Motor neuron (in vitro differentiated cells): ENCODE measurements around the gene PRKCB. TPM values are rescaled to one million over a fixed set of nuclear protein-coding genes. Genes with fewer than 3 reads are reported as not detected.
"Not testable (repeated sequence)": the region's sequence is repeated elsewhere in the genome, so short reads cannot be mapped to it uniquely, and the experiment has no call there.

Source experiments
- ATAC-seq, 8 experiments: fragments of 200-7000 bp; cut with Tn5 transposase; replicated peaks in 6 of 8; 2 replicates each; pipeline ENCODE4 v1.8.0; 2021; ENCODE audit warnings: mild to moderate bottlenecking in 8 of 8, moderate library complexity in 8 of 8
- H3K27ac ChIP-seq, 2 donors: fragments of 250-450 bp; sonication (Bioruptor Pico); 2 replicates each; pipeline ENCODE4 v1.9.0; 2021; ENCODE audit warnings: antibody characterized with exemption in 2 of 2, mild to moderate bottlenecking in 2 of 2, moderate library complexity in 1 of 2
- H3K4me1 ChIP-seq, 2 donors: fragments of 250-450 bp; sonication (Bioruptor Pico); replicated peaks in 1 of 2; 2 replicates each; pipeline ENCODE4 v1.6.1; 2021; ENCODE audit warnings: antibody characterized with exemption in 2 of 2, mild to moderate bottlenecking in 2 of 2, moderate library complexity in 1 of 2
- H3K4me3 ChIP-seq, 5 donors: fragments of 250-450 bp; sonication (Bioruptor Pico); 2 replicates each; pipeline ENCODE4 v1.9.0; 2021; ENCODE audit warnings: antibody characterized with exemption in 5 of 5, mild to moderate bottlenecking in 5 of 5, moderate library complexity in 4 of 5
- WGBS, 10 experiments: fragments of 450-650 bp; shearing (Covaris generic); methylation state at CpG; one replicate each; pipeline ENCODE4 v1.0.0; 2022; 5-methylcytosine and 5-hydroxymethylcytosine counted together
- in situ Hi-C, 9 experiments: fragments of 400-800 bp; cut with MboI; loops; one replicate each; pipeline ENCODE4 v1.15.0; 2021; ENCODE audit warnings: low sequenced_read_pairs in 9 of 9, low pct_unique_long_range_greater_than_20kb in 2 of 9; ENCODE audit not compliant: unreplicated experiment in 9 of 9
- total RNA-seq, 8 experiments: library from RNA; unstranded; fragments of 300-600 nt; gene quantifications; 2 replicates each; pipeline versions ENCODE4 v1.2.3 to v1.2.4, GENCODE V29; 2022

PRKCB gene
- total RNA-seq, 8 experiments from 2014 or later, result 0.10 to 21.0 (median 4.8) TPM

DNA sequence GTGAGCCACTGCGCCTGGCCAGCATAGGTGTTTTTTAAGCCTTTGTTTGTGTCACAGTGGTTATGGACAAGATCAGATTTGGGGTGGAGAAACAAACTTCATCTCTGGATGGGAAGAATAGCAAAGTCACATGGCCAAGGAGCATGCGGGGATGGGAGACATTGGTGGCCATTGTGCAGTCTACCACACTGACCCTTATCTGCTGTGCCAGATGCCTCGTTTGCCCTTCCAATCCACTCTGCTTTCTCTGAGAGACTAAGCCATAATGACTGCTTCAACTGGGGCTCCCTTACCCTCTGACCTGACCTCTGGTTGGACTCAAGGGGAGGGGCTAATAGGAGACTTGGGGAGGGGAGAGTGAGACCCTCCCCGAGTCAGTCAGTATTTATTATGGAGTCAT, 166.8 kb downstream of the PRKCB start:
- H3K4me3 ChIP-seq, result no peak overlapping the region
- H3K27ac ChIP-seq, result no peak overlapping the region
- in situ Hi-C loops, result loop anchor here in 5 of 9 experiments (25.0 kb wide), 2 partner anchors 190 to 265 kb away; no protein-coding TSS in a partner anchor
- no peak for ATAC-seq
- 0 to 69% (median 61%) methylated on average over 1 to 3 of the region's 4 CpGs; no CpG with 5 or more reads in 4 of the 10 experiments for WGBS, 10 experiments
- no peaks in the 10 kb centered on the region for H3K4me1 ChIP-seq

DNA sequence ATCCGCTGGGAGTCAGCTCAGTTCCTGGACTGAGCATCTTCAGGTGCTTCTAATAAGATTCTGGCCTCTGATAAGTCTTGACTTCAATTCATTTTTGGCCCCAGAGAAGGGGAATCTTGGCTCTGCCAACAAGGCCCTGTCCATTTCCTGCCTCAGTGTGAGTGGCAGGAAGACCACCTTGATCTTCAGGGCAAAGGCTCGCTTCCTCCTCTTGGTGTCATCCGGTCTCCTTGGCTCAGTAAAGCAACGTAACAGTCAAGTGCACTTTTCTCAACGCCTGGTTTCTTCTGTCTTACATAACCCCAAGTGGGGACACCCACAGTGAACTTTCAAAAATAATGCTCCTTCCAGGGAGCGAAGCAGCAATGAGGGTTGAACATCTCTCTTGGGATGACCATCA, 169.8 kb downstream of the PRKCB start:
- H3K27ac ChIP-seq, result no peak overlapping the region
- no peaks in the 10 kb centered on the region for H3K4me1 ChIP-seq
- WGBS, 10 experiments, result 0 to 100% (median 73%) methylated on average over 1 to 6 of the region's 6 CpGs
- no peak overlapping the region for H3K4me3 ChIP-seq
- in situ Hi-C loops, result loop anchor here in 5 of 9 experiments (25.0 kb wide), 2 partner anchors 193 to 268 kb away; no protein-coding TSS in a partner anchor
- ATAC-seq, result no peak

DNA sequence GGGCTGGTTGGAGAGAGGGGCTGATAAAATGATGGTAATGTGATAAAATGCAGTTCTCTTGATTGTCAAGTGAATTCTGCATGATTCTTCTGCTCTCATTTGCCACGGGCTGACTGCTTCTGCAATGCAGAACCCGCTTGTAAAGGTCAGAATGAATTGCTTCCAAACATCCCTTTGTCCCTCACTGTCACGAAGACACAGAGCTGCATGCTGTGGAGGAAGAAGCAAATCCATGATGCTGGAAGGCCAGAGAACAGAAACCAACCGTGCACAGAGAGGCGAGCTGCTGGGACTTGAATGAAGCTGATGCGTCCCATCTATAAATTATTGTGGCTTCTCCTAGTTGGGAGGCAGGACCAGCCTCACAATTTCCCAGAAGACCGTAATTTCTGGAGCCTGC, 171.6 kb downstream of the PRKCB start:
- ATAC-seq, result no peak
- no peak overlapping the region for H3K27ac ChIP-seq
- in situ Hi-C loops, result loop anchor here in 5 of 9 experiments (25.0 kb wide), 2 partner anchors 195 to 270 kb away; no protein-coding TSS in a partner anchor
- H3K4me3 ChIP-seq, result no peak overlapping the region
- 8 to 71% (median 60%) methylated on average over 1 to 5 of the region's 7 CpGs; no CpG with 5 or more reads in 1 of the 10 experiments for WGBS, 10 experiments
- H3K4me1 ChIP-seq, result no peaks in the 10 kb centered on the region

DNA sequence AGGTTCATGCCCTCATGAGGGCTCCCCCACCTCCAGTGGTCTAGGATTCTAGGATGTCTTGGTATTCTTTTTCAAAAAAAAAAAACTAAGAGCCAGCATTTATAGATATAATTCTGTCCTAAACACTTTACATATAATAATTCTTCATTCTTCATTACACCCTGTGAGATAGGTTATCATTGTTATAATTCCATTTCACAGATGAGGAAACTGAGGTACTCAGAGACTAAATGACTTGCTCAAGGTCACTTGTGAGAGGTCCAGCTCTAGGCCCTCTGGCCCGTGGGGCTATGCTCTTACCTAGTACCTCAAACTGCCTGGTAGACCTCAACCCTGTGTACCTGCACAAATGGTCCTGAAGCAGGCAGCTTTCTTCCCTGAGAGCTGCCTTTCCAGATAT, 172.2 kb downstream of the PRKCB start:
- H3K27ac ChIP-seq, result no peak overlapping the region

DNA sequence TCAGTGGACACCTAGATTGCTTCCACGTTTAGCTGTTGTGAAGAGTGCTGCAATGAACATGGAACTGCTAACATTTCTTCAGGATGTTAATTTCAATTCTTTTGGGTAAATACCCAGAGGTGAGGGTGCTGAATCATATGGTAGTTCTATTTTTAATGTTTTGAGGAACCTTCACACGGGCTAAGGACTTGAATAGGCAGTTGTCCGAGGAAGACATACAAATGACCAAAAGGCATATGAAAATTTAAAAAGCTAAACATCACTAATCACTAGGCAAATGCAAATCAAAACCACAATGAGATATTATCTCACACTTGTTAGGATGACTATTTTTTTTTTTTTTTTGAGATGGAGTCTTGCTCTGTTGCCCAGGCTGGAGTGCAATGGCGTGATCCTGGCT, 173.3 kb downstream of the PRKCB start:
- Histone ChIP-seq H3K27ac (no peak overlapping the region), H3K4me1 (no peaks in the 10 kb centered on the region), H3K4me3 (no peak overlapping the region)
- WGBS, 10 experiments, result 0 to 86% (median 41%) methylated on average over 1 to 4 of the region's 4 CpGs; no CpG with 5 or more reads in 1 of the 10 experiments
- ATAC-seq, result peak in 1 of 8 experiments; percentile 51
- in situ Hi-C loops, result loop anchor here in 5 of 9 experiments (25.0 kb wide), 2 partner anchors 197 to 272 kb away; no protein-coding TSS in a partner anchor

More for the DNA sequence above, 172.2 kb downstream of the PRKCB start:
- in situ Hi-C loops, result loop anchor here in 5 of 9 experiments (25.0 kb wide), 2 partner anchors 196 to 271 kb away; no protein-coding TSS in a partner anchor
- Histone ChIP-seq H3K4me3 (no peak overlapping the region), H3K4me1 (no peaks in the 10 kb centered on the region)
- 0 to 80% (median 40%) methylated on average over 1 of the region's 1 CpG; no CpG with 5 or more reads in 5 of the 10 experiments for WGBS, 10 experiments
- no peak for ATAC-seq

DNA sequence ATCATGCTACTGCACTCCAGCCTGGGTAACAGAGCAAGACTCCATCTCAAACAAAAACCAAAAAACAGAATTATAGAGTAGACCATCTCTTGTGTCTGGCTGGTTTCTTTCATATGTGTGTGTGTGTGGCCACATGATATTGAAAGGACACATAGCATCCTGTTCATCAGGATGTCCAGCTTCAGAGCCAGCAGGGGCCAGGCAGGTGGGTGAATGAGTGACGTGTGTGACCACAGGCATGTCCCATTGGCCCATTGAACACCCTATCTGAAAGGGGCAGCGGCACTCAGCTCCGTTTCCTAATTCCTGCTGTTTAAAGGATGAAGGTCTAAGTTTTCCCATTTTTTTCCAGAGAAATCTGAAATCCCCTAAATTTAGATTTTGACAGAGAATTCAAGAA, 174.2 kb downstream of the PRKCB start:
- WGBS, 10 experiments, result 20 to 100% (median 40%) methylated on average over 1 to 3 of the region's 3 CpGs; no CpG with 5 or more reads in 7 of the 10 experiments
- H3K27ac ChIP-seq, result no peak overlapping the region
- no peak for ATAC-seq
- H3K4me1 ChIP-seq, result no peaks in the 10 kb centered on the region
- in situ Hi-C loops, result loop anchor here in 5 of 9 experiments (25.0 kb wide), 2 partner anchors 198 to 273 kb away; no protein-coding TSS in a partner anchor
- H3K4me3 ChIP-seq, result no peak overlapping the region

DNA sequence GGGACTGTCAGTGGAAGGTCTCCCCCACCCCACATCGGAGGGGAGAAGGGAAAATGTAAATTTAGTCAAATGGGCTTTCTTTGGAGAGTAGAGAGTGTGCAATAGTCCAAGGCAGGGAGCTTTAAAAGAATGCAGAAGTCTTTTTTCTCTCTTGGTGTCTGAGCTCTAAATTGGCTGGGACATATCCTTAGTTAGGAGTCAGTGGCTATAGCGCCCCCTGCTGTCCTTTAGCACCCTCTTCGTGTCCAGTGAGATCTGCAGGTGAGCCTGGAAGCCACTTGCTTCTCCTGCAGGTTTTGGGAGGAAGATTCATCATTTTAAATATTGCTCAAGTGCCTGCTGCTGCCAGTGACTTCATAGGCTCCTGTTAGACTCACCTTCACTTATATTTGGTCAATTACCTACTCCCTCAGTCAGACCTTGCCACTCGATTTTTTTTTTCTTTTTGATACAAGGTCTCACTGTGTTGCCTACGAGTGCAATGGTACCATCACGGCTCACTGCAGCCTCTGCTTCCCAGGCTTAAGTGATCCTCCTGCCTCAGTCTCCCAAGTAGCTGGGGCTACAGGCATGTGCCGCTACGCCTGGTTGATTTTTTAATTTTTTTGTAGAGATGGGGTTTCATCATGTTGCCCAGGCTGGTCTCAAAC, 174.8 kb downstream of the PRKCB start:
- Histone ChIP-seq H3K27ac (no peak overlapping the region), H3K4me3 (no peak overlapping the region), H3K4me1 (no peaks in the 10 kb centered on the region)
- ATAC-seq, result peak; percentile 54 to 91 (median 76)
- 10 to 83% (median 43%) methylated on average over 1 to 7 of the region's 8 CpGs; no CpG with 5 or more reads in 2 of the 10 experiments for WGBS, 10 experiments
- in situ Hi-C loops, result loop anchor here in 5 of 9 experiments (25.0 kb wide), 2 partner anchors 198 to 273 kb away; no protein-coding TSS in a partner anchor

DNA sequence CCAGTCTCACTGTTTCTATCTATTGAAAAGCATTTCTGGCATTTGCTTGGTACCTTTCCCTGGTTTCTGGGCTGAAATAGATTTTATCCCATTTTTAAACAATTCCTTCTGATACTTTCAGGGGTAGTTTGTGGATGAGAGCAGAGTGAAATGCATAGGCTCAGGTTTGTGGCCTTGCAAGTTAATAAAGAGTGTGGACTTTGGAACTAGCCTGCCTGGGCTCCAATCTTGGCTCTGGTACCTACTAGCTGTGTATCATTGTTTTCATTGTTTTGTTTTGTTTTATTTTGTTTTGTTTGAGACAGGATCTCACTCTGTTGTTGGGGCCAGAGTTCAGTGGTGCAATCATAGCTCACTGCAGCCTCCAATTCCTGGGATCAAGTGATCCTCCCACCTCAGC, 175.5 kb downstream of the PRKCB start:
- in situ Hi-C loops, result loop anchor here in 5 of 9 experiments (25.0 kb wide), 2 partner anchors 199 to 274 kb away; no protein-coding TSS in a partner anchor
- no peaks in the 10 kb centered on the region for H3K4me1 ChIP-seq
- H3K4me3 ChIP-seq, result no peak overlapping the region
- ATAC-seq, result no peak
- no peak overlapping the region for H3K27ac ChIP-seq

DNA sequence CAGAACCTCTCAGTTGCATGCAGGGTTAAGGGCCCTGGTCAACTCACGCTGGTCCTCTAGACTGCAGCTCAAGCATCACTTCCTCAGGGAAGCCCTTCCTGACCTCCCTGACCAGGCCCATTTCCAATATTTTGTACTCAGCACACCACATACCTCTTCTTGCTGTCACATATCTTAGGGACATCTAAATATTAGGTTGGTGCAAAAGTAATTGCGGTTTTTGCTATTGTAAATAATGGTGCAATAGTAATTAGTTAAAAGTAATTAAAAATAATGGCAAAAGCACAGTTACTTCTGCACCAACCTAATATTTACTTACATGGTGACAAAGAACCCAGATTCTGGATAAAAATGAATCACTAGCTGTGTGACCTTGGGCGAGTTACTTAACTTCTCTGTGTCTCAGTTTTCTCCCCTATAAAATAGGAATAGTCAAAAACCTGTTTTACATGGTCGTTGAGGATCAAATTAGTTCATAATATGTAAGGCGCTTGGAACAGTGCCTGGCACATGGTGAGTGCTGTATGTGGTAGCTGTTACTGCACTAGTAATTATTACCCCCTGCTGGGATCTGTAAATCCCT, 177.4 kb downstream of the PRKCB start:
- WGBS, 10 experiments, result 0 to 86% (median 78%) methylated on average over 1 to 4 of the region's 5 CpGs
- no peak for ATAC-seq
- Histone ChIP-seq H3K27ac (no peak overlapping the region), H3K4me3 (no peak overlapping the region), H3K4me1 (no peaks in the 10 kb centered on the region)
- in situ Hi-C loops, result loop anchor here in 5 of 9 experiments (25.0 kb wide), 2 partner anchors 201 to 276 kb away; no protein-coding TSS in a partner anchor

DNA sequence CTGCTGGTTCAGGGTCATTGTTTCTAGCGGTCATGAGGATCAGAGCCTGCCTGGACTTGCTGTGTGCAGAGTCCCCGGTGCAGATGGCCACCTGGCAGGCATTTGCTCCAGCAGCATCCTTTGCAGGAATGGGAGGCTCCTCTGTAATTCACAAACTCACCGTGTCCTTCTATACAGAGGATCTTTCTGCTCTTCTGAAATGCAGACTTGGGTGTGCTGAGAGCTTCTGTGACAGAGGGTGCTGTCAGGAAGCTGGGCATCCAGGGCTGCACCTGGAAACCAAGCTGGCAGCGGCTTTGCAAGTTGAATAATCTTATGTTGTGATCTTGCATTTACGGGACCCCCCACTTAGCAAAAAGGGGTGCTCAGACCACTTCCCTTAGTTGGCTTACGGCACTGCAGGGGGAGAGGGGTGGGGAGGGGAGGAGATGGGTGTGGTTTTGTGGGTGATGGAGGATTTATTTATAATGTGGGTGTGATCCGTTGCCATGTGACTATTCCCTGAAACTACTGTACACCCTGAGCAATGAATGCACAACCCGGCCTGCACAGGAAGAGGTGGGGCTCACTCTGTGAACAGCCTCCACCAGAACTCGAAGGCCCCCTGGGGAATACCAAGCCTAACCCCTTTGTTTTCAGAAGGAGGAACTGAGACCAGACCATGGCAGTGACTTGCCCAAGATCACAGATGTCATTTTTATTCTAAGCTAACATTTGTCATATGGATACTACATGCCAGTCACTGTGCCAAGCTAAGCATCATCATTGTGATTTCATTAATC, 178.3 kb downstream of the PRKCB start:
- peak in 7 of 8 experiments; percentile 35 to 93 (median 56) for ATAC-seq
- 0 to 80% (median 51%) methylated on average over 1 to 5 of the region's 9 CpGs; no CpG with 5 or more reads in 4 of the 10 experiments for WGBS, 10 experiments
- in situ Hi-C loops, result loop anchor here in 5 of 9 experiments (25.0 kb wide), 2 partner anchors 202 to 277 kb away; no protein-coding TSS in a partner anchor
- Histone ChIP-seq H3K4me1 (no peaks in the 10 kb centered on the region), H3K27ac (no peak overlapping the region), H3K4me3 (no peak overlapping the region)

DNA sequence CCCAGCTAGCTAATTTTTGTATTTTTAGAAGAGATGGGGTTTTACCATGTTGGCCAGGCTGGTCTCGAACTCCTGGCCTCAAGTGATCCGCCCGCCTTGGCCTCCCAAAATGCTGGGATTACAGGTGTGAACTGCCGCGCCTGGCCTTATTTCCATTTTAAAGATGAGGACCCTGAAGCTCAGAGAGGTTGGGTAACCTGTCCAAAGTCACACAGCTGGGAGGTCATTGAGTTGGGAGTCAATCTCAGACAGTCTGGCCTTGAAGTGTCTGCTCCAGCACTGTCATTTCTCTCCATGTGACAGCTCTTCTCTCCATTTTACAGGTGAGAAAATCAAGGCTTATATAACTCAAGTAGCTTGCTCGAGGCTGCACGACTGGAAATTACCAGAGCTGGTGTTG, 179.2 kb downstream of the PRKCB start:
- in situ Hi-C loops, result loop anchor here in 5 of 9 experiments (25.0 kb wide), 2 partner anchors 203 to 278 kb away; no protein-coding TSS in a partner anchor
- 49 to 100% (median 79%) methylated on average over 1 to 4 of the region's 7 CpGs; no CpG with 5 or more reads in 5 of the 10 experiments for WGBS, 10 experiments
- not testable (repeated sequence) for H3K4me1 ChIP-seq, H3K27ac ChIP-seq, ATAC-seq, H3K4me3 ChIP-seq

DNA sequence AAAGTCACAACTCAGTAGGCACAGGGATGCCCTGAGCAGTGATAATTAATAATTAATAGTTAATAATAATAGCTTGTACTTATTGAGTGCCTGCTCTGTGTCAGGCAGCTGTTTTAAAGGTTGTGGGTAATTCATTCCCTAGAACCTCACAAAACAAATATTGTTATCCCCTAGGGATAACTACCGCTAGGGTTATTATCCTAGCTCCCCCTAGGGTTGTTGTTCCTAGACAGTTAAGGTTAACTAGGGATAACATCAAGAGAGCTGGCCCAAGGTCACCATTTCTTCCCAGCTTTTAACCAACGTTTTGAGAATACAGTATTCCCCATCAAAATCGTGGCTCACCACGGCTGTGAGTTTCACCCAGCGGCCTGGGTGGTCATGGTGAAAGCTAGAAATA, 180.1 kb downstream of the PRKCB start:
- Histone ChIP-seq H3K4me3 (no peak overlapping the region), H3K27ac (no peak overlapping the region), H3K4me1 (no peaks in the 10 kb centered on the region)
- in situ Hi-C loops, result loop anchor here in 5 of 9 experiments (25.0 kb wide), 2 partner anchors 204 to 279 kb away; no protein-coding TSS in a partner anchor
- 7 to 100% (median 24%) methylated on average over 1 to 5 of the region's 5 CpGs; no CpG with 5 or more reads in 3 of the 10 experiments for WGBS, 10 experiments
- no peak for ATAC-seq
